Transverse colon (tissue), 4 donors: ENCODE results near the gene ANKRD62. TPM values are rescaled to one million over a fixed set of nuclear protein-coding genes. Genes with fewer than 3 reads are reported as not detected.

Experiments
- DNase-seq: peaks from one replicate; pipeline ENCODE4 v3.0.0-alpha.2; 2019
- H3K27ac ChIP-seq, 4 donors: fragments of 200-600 bp; sonication (generic); 2 replicates each; pipeline ENCODE4 v1.5.1; 2016 to 2018; ENCODE audit warnings: inconsistent platforms in 4 of 4
- H3K27me3 ChIP-seq: fragments of 200-600 bp; sonication (generic); 2 replicates; pipeline ENCODE4 v1.5.1; 2017; ENCODE audit warnings: inconsistent platforms
- H3K36me3 ChIP-seq, 4 donors: fragments of 200-600 bp; sonication (generic); 2 replicates each; pipeline ENCODE4 v1.5.1; 2017 to 2019; ENCODE audit warnings: inconsistent platforms in 4 of 4
- H3K4me1 ChIP-seq, 4 donors: fragments of 200-600 bp; sonication (generic); 2 replicates each; pipeline ENCODE4 v1.5.1; 2017 to 2020; ENCODE audit warnings: inconsistent platforms in 4 of 4
- H3K4me3 ChIP-seq, 4 donors: fragments of 200-600 bp; sonication (generic); 1 replicate in 1 of 4; 2 replicates in 3 of 4; pipeline versions ENCODE4 v1.5.1 to v1.6.1; 2017 to 2019; ENCODE audit warnings: inconsistent platforms in 4 of 4
- H3K9me3 ChIP-seq, 2 donors: fragments of 200-600 bp; sonication (generic); 2 replicates each; pipeline ENCODE4 v1.5.1; 2017 to 2019; ENCODE audit warnings: inconsistent platforms in 2 of 2
- CTCF ChIP-seq, 5 experiments: fragments of 200-600 bp in 3 of 5; fragments of 450-650 bp in 2 of 5; sonication (generic) in 3 of 5; IDR thresholded peaks; 1 replicate in 2 of 5; 2 replicates in 3 of 5; pipeline ENCODE4 v1.5.1; 2016 to 2017; ENCODE audit warnings: antibody characterized with exemption in 5 of 5, inconsistent platforms in 3 of 5, mild to moderate bottlenecking in 2 of 5, moderate library complexity in 1 of 5
- EP300 ChIP-seq: sonication (generic); formaldehyde crosslinking; IDR thresholded peaks from one replicate; pipeline ENCODE4 v1.6.1; 2017; ENCODE audit warnings: antibody characterized with exemption, low read depth
- POLR2A ChIP-seq: fragments of 450-650 bp; IDR thresholded peaks from one replicate; pipeline ENCODE4 v1.6.1; 2016; ENCODE audit warnings: antibody characterized with exemption, mild to moderate bottlenecking, moderate library complexity
- POLR2AphosphoS5 ChIP-seq, 3 donors: sonication (generic); formaldehyde crosslinking; IDR thresholded peaks; one replicate each; pipeline ENCODE4 v1.6.1; 2016; ENCODE audit warnings: antibody characterized with exemption in 3 of 3
- WGBS, 2 donors: methylation state at CpG; one replicate each; pipeline ENCODE4 v1.1.5; 2018; ENCODE audit warnings: low coverage in 1 of 2; 5-methylcytosine and 5-hydroxymethylcytosine counted together
- in situ Hi-C, 4 donors: fragments of 200-750 bp; cut with MboI; loops; one replicate each; pipeline versions ENCODE4 v1.15.0 to v1.15.1; 2017; ENCODE audit warnings: low sequenced_read_pairs in 3 of 4, low pct_ligation_motif_present in 1 of 4, low pct_unique_long_range_greater_than_20kb in 1 of 4
- intact Hi-C: fragments of 100-400 bp; cut with DNase I; formaldehyde crosslinking; loops from one replicate; pipeline ENCODE4 v1.15.1; 2023; ENCODE audit warnings: low total_unique reads
- total RNA-seq, 4 donors: library from RNA; depleted of rRNA; stranded (reverse); fragments of >200 nt; gene quantifications; one replicate each; pipeline ENCODE4 v1.1.0, GENCODE V29; 2016

The ANKRD62 gene
- total RNA-seq, 4 donors from 2014 or later: 0.20 to 1.4 (median 0.32) TPM; not detected in 1

- TF ChIP-seq EP300 (no peak), POLR2AphosphoS5 (IDR thresholded peaks at IDR 0.05) (peak in 1 of 3 donors; percentile 30)
- WGBS, 2 donors: 36 to 67% methylated on average over 1 to 5 of the region's 5 CpGs
- intact Hi-C loops: no loop called here
- peak; percentile 89 for DNase-seq
- Histone ChIP-seq H3K4me1 (peaks cover 0 to 13% (median 7%) of the 10 kb centered on the region in 4 donors), H3K4me3 (no peak overlapping the region), H3K9me3 (no peaks in the 10 kb centered on the region), H3K27me3 (no peaks in the 10 kb centered on the region), H3K27ac (peak overlapping the region in 3 of 4 donors; percentile 58 to 71 (median 59)), H3K36me3 (no peaks in the 10 kb centered on the region)
- in situ Hi-C loops: no loop called here
These were observed 7.4 kb upstream of the ANKRD62 start for GRCh38 chr18:12086249-12086648.

- Histone ChIP-seq H3K9me3 (no peaks in the 10 kb centered on the region), H3K4me1 (peaks cover 0 to 13% (median 7%) of the 10 kb centered on the region in 4 donors), H3K36me3 (no peaks in the 10 kb centered on the region), H3K27me3 (no peaks in the 10 kb centered on the region), H3K4me3 (no peak overlapping the region), H3K27ac (peak overlapping the region in 3 of 4 donors; percentile 58 to 71 (median 59))
- TF ChIP-seq CTCF (IDR thresholded peaks at IDR 0.05): no peak
- TF ChIP-seq EP300: no peak
- no peak for TF ChIP-seq POLR2A
- no peak for TF ChIP-seq POLR2AphosphoS5 (IDR thresholded peaks at IDR 0.05)
- DNase-seq: no peak
- intact Hi-C loops (no loop called here), in situ Hi-C loops (no loop called here)
- 89 to 100% methylated on average over 3 to 17 of the region's 18 CpGs for WGBS, 2 donors
These were observed 6.8 kb upstream of the ANKRD62 start for GRCh38 chr18:12086677-12087470.

GRCh38 chr18:12087471-12088025 lies 6.1 kb upstream of the ANKRD62 start:
- in situ Hi-C loops (no loop called here), intact Hi-C loops (no loop called here)
- no peaks in the 10 kb centered on the region for H3K36me3 ChIP-seq

GRCh38 chr18:12088096-12088495 lies 5.5 kb upstream of the ANKRD62 start:
- 80 to 86% methylated on average over 2 to 4 of the region's 4 CpGs for WGBS, 2 donors
- intact Hi-C loops: no loop called here
- in situ Hi-C loops: no loop called here
- TF ChIP-seq CTCF (IDR thresholded peaks at IDR 0.05): no peak
- TF ChIP-seq EP300: no peak
- no peak for TF ChIP-seq POLR2AphosphoS5 (IDR thresholded peaks at IDR 0.05)
- TF ChIP-seq POLR2A: no peak
- peaks cover 0 to 13% (median 7%) of the 10 kb centered on the region in 4 donors for H3K4me1 ChIP-seq
- H3K27me3 ChIP-seq: no peaks in the 10 kb centered on the region
- DNase-seq: no peak
- H3K9me3 ChIP-seq: no peaks in the 10 kb centered on the region
- H3K36me3 ChIP-seq: no peaks in the 10 kb centered on the region
- H3K4me3 ChIP-seq: no peak overlapping the region
- no peak overlapping the region for H3K27ac ChIP-seq

More at GRCh38 chr18:12087471-12088025, 6.1 kb upstream of the ANKRD62 start:
- peaks cover 0 to 13% (median 7%) of the 10 kb centered on the region in 4 donors for H3K4me1 ChIP-seq
- H3K27ac ChIP-seq: peak overlapping the region in 1 of 4 donors; percentile 71
- no peaks in the 10 kb centered on the region for H3K27me3 ChIP-seq
- no peak for DNase-seq
- TF ChIP-seq CTCF (IDR thresholded peaks at IDR 0.05) (no peak), EP300 (no peak), POLR2AphosphoS5 (IDR thresholded peaks at IDR 0.05) (no peak), POLR2A (no peak)
- H3K4me3 ChIP-seq: no peak overlapping the region
- H3K9me3 ChIP-seq: no peaks in the 10 kb centered on the region
- WGBS, 2 donors: 81 to 85% methylated on average over 3 of the region's 3 CpGs
